Brain microvascular endothelial cell (primary cell): Measurements from ENCODE around the gene DENND5B.
"Not testable (repeated sequence)": the region's sequence is repeated elsewhere in the genome, so short reads cannot be mapped to it uniquely, and the experiment has no call there.

Experiments
- DNase-seq: peaks from one replicate; pipeline ENCODE4 v3.0.0-alpha.2; 2020
- H3K27ac ChIP-seq: fragments of 250-450 bp; sonication (Bioruptor Pico); 2 replicates; pipeline ENCODE4 v1.5.1; 2020; ENCODE audit warnings: mild to moderate bottlenecking, moderate library complexity
- H3K27me3 ChIP-seq: fragments of 250-450 bp; sonication (Bioruptor Pico); replicated peaks from 2 replicates; pipeline ENCODE4 v1.5.1; 2020; ENCODE audit warnings: mild to moderate bottlenecking
- H3K36me3 ChIP-seq: fragments of 250-450 bp; sonication (Bioruptor Pico); replicated peaks from 2 replicates; pipeline ENCODE4 v1.5.1; 2020; ENCODE audit warnings: mild to moderate bottlenecking
- H3K4me3 ChIP-seq: 2 replicates; pipeline ENCODE4 v1.5.1; 2011; ENCODE audit warnings: low read depth, mild to moderate bottlenecking, control low read depth, low read length, moderate library complexity
- in situ Hi-C: cut with HindIII; loops from 2 replicates; pipeline ENCODE4 v1.10.0; 2017; ENCODE audit warnings: low sequenced_read_pairs, low pct_ligation_motif_present
- TF ChIP-seq, protein P1 (sequence below): IDR thresholded peaks from 2 replicates; pipeline ENCODE4 v1.5.1; 2011; ENCODE audit warnings: low read depth, mild to moderate bottlenecking, moderate library complexity, low read length, control low read depth, inconsistent platforms; ENCODE audit errors: missing control alignments

DENND5B gene

DNA sequence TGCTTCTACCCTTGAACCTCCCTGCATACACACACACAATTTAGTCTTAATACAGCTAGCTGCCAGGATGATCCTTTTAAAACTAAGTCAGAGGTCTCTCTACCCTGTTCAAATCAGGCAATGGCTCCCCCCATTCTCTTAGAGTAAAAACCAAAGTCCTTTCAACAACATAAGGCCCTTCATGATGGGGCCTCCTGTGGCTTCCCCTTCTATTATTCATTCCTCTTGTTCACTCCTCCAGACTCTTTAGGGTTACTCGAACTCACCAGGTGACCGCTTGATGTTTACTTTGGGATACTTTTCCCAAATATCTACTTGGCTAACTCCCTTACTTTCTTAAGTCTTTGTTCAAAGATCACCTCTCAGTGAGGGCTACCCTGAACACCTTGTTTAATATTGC lies 30.4 kb downstream of the DENND5B start:
- Histone ChIP-seq H3K4me3 (no peak overlapping the region), H3K36me3 (no peaks in the 10 kb centered on the region), H3K27me3 (no peaks in the 10 kb centered on the region), H3K27ac (no peak overlapping the region)
- in situ Hi-C loops = no loop called here
- DNase-seq = no peak
- TF ChIP-seq, protein P1, sequence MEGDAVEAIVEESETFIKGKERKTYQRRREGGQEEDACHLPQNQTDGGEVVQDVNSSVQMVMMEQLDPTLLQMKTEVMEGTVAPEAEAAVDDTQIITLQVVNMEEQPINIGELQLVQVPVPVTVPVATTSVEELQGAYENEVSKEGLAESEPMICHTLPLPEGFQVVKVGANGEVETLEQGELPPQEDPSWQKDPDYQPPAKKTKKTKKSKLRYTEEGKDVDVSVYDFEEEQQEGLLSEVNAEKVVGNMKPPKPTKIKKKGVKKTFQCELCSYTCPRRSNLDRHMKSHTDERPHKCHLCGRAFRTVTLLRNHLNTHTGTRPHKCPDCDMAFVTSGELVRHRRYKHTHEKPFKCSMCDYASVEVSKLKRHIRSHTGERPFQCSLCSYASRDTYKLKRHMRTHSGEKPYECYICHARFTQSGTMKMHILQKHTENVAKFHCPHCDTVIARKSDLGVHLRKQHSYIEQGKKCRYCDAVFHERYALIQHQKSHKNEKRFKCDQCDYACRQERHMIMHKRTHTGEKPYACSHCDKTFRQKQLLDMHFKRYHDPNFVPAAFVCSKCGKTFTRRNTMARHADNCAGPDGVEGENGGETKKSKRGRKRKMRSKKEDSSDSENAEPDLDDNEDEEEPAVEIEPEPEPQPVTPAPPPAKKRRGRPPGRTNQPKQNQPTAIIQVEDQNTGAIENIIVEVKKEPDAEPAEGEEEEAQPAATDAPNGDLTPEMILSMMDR = no peak

DNA sequence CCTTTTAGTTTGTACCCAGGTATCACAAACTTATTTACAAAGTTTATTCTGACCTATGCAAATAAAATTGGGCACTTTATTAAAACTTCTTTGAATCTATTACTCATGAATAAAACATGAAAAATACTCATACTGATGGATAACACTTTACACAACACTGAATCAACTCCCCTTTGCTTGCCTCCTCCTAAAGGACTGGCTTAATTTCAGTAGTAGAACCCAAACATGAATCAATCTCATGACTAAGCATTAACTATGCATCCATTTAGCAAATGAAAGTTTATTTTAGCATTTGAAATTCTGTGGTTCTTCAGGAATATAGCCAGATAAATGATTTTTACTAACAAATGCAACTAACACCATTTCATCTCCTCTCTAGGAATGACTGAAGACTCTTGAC lies 32.4 kb downstream of the DENND5B start:
- in situ Hi-C loops = no loop called here
- TF ChIP-seq, protein P1 = no peak

DNA sequence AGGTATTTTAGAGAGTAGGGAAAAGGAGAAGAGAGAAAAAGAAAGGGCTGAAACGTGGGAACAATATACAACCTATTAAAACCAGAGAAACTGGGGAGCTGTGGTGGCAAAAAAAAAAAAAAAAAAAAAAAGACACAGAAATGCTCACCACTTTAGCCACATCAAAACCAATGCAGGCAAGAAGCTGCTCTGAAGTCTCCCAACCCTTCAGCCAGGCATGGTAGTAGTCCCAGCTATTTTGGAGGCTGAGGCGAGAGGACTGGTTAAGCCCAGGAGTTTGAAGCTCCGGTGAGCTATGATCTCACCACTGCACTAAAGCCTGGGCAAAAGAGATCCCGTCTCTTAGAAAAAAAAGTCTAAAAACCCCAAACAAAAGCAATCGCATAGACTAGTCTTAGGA lies 33.2 kb downstream of the DENND5B start:
- in situ Hi-C loops = no loop called here
- TF ChIP-seq, protein P1 = no peak
- no peaks in the 10 kb centered on the region for H3K27me3 ChIP-seq
- no peak overlapping the region for H3K27ac ChIP-seq
- H3K36me3 ChIP-seq = no peaks in the 10 kb centered on the region
- no peak overlapping the region for H3K4me3 ChIP-seq
- DNase-seq = no peak

More for the DNA sequence above, 32.4 kb downstream of the DENND5B start:
- Histone ChIP-seq H3K27ac (no peak overlapping the region), H3K36me3 (no peaks in the 10 kb centered on the region), H3K27me3 (no peaks in the 10 kb centered on the region), H3K4me3 (no peak overlapping the region)
- DNase-seq = no peak

DNA sequence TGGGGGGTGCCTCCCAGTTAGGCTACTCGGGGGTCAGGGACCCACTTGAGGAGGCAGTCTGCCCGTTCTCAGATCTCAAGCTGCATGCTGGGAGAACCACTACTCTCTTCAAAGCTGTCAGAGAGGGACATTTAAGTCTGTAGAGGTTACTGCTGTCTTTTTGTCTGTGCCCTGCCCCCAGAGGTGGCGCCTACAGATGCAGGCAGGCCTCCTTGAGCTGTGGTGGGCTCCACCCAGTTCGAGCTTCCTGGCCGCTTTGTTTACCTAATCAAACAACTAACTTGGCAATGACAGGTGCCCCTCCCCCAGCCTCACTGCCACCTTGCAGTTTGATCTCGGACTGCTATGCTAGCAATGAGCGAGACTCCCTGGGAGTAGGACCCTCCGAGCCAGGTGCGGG lies 35.5 kb downstream of the DENND5B start:
- DNase-seq, H3K27me3 ChIP-seq, H3K36me3 ChIP-seq, in situ Hi-C loops, H3K27ac ChIP-seq, H3K4me3 ChIP-seq: not testable (repeated sequence)

DNA sequence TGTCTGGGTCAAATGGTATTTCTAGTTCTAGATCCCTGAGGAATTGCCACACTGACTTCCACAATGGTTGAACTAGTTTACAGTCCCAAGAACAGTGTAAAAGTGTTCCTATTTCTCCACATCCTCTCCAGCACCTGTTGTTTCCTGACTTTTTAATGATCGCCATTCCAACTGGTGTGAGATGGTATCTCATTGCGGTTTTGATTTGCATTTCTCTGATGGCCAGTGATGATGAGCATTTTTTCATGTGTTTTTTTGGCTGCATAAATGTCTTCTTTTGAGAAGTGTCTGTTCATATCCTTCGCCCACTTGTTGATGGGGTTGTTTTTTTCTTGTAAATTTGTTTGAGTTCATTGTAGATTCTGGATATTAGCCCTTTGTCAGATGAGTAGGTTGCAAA lies 40.3 kb downstream of the DENND5B start:
- H3K27ac ChIP-seq, H3K4me3 ChIP-seq, DNase-seq, H3K36me3 ChIP-seq, in situ Hi-C loops, H3K27me3 ChIP-seq: not testable (repeated sequence)

- H3K27me3 ChIP-seq = no peaks in the 10 kb centered on the region
- no peak for DNase-seq
- H3K36me3 ChIP-seq = no peaks in the 10 kb centered on the region
- no peak overlapping the region for H3K27ac ChIP-seq
- TF ChIP-seq, protein P1 = no peak
- H3K4me3 ChIP-seq = no peak overlapping the region
- in situ Hi-C loops = no loop called here
These were observed 54.3 kb downstream of the DENND5B start for GRCh38 chr12:31536672-31537071.

DNA sequence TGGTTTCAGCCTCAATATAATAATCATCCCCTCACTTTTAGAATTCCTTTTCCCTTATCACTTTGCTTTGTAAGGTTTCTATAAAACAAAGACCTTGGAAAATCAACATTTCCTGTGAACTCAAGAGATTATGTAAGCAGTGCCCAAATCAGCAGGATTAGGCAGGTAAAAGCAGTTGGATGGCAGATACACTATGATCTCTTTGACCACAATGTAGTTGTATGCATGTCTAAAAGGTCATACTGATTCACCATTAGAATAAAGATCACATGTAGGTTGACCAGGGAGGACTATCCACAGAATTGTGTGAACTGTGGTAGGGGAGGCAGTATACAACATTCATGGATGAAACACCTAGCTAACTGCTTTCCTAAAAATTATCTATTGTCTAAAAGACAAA lies 57.5 kb downstream of the DENND5B start:
- in situ Hi-C loops = no loop called here
- H3K36me3 ChIP-seq = no peaks in the 10 kb centered on the region
- TF ChIP-seq, protein P1 = no peak
- no peak overlapping the region for H3K4me3 ChIP-seq
- DNase-seq = no peak
- no peak overlapping the region for H3K27ac ChIP-seq
- H3K27me3 ChIP-seq = no peaks in the 10 kb centered on the region
